A673 (cell line): ENCODE measurements around the gene BHLHA15.

Source experiments
- EZH2 ChIP-seq: fragments of 200-600 bp; sonication (generic); IDR thresholded peaks from 2 replicates; pipeline ENCODE4 v1.6.1; 2017; ENCODE audit warnings: borderline replicate concordance, low read depth, mild to moderate bottlenecking, mixed read lengths, antibody characterized with exemption, low read length; ENCODE audit not compliant: poor library complexity, severe bottlenecking
- TF ChIP-seq, protein P1 (sequence below): fragments of 300-800, 200-600 bp; sonication (generic); conservative IDR thresholded peaks from 2 replicates; pipeline ENCODE4 v1.5.1; 2017; ENCODE audit warnings: low read depth, mild to moderate bottlenecking, antibody characterized with exemption, low read length, moderate library complexity, mixed read lengths

DNA sequence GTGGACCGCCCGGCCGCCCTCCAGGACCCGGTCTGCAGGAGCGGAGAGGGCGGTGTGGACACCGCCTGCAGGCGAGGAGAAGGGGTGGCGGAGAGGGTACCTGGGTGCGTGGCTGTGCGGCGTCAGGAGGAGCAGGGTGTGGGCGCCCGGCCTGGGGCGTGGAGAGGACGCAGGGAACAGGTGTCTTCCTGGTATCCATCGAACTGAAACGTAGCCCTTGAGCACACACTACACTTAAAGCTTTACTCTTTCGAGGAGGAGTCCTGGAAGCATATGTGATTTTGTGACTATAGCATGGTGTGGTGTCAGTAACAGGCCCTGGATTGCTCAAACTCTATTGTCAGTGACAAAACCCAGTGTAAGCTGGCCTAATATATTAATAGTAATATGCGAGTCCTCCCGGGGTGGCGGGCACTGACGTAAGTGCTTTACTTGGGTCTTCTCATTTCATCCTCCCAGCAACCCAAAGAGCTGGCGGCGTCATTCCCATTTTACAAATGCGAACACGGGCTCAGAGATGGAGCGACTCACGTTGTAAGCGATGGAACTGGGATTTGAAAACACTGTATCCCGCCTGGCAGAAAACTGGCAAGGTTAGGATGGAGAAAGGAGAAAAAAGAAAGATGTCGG, 41.3 kb downstream of the BHLHA15 start:
- TF ChIP-seq, protein P1, sequence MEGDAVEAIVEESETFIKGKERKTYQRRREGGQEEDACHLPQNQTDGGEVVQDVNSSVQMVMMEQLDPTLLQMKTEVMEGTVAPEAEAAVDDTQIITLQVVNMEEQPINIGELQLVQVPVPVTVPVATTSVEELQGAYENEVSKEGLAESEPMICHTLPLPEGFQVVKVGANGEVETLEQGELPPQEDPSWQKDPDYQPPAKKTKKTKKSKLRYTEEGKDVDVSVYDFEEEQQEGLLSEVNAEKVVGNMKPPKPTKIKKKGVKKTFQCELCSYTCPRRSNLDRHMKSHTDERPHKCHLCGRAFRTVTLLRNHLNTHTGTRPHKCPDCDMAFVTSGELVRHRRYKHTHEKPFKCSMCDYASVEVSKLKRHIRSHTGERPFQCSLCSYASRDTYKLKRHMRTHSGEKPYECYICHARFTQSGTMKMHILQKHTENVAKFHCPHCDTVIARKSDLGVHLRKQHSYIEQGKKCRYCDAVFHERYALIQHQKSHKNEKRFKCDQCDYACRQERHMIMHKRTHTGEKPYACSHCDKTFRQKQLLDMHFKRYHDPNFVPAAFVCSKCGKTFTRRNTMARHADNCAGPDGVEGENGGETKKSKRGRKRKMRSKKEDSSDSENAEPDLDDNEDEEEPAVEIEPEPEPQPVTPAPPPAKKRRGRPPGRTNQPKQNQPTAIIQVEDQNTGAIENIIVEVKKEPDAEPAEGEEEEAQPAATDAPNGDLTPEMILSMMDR = no peak
- TF ChIP-seq EZH2 = no peak
